Ovary (tissue), 3 donors: ENCODE results near the gene ADORA3.

Experiments
- EP300 ChIP-seq: sonication (generic); formaldehyde crosslinking; IDR thresholded peaks from one replicate; pipeline ENCODE4 v1.6.1; 2017; ENCODE audit warnings: antibody characterized with exemption
- TF ChIP-seq, protein P1 (sequence below), 3 donors: fragments of 450-650 bp in 2 of 3; fragments of 200-600 bp in 1 of 3; IDR thresholded peaks; one replicate each; pipeline versions ENCODE4 v1.5.1 to v1.8.0; 2016 to 2022; ENCODE audit warnings: antibody characterized with exemption in 3 of 3, mild to moderate bottlenecking in 1 of 3
- donor health status: DM: no; HTN: no; CAD: no.

DNA sequence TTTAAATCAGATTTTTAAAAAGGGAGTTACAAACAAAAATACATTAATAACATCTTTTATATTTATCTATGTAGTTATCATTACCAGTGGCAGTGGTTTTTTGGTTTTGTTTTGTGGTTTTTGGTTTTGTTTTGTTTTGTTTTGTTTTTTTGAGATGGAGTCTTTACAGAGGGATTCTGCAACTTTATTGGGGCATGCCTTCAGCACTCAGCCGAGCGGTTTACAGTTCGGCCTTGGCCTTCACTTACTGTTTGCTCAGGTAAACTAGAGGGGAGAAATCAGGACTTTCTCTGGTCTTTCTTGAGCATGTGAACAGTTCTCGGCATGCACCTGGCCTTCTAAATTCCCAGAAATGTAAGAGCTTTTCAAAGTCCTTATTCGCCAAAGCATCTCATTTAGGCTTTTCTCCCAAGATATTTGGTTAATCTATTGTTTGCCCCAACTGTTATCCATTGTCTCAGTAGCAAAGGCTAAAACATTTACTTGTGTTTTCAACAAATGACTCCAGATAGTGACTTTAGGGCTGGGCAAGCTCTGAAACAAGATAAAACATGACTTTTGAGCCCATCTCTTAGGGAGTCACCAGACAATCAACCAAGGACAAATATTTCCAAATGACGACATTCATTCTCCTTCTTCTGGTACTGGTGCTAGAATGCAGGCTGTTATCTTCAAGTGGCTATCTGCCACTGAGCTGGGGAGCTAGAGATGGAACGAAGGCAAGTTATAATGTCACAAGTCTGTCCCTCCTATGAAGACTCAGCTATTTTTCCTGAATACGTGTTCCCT lies 48.4 kb upstream of the ADORA3 start:
- TF ChIP-seq, protein P1, sequence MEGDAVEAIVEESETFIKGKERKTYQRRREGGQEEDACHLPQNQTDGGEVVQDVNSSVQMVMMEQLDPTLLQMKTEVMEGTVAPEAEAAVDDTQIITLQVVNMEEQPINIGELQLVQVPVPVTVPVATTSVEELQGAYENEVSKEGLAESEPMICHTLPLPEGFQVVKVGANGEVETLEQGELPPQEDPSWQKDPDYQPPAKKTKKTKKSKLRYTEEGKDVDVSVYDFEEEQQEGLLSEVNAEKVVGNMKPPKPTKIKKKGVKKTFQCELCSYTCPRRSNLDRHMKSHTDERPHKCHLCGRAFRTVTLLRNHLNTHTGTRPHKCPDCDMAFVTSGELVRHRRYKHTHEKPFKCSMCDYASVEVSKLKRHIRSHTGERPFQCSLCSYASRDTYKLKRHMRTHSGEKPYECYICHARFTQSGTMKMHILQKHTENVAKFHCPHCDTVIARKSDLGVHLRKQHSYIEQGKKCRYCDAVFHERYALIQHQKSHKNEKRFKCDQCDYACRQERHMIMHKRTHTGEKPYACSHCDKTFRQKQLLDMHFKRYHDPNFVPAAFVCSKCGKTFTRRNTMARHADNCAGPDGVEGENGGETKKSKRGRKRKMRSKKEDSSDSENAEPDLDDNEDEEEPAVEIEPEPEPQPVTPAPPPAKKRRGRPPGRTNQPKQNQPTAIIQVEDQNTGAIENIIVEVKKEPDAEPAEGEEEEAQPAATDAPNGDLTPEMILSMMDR (IDR thresholded peaks at IDR 0.05): no peak
- no peak for TF ChIP-seq EP300
